Upper lobe of left lung (tissue), 6 donors: Measurements from ENCODE around the gene ERI3. TPM values are rescaled to one million over a fixed set of nuclear protein-coding genes. Genes with fewer than 3 reads are reported as not detected.

Source experiments
- ATAC-seq, 2 donors: fragments of 200-7000 bp; cut with Tn5 transposase; one replicate each; pipeline ENCODE4 v1.9.1; 2022; ENCODE audit warnings: mild to moderate bottlenecking in 2 of 2, moderate library complexity in 2 of 2; ENCODE audit not compliant: low FRiP score in 2 of 2
- DNase-seq, 2 donors: peaks; one replicate each; pipeline ENCODE4 v3.0.0-alpha.2; 2019 to 2020
- H3K27ac ChIP-seq, 4 donors: fragments of 200-600 bp; sonication (generic); one replicate each; pipeline ENCODE4 v1.5.1; 2016 to 2019
- H3K27me3 ChIP-seq, 4 donors: fragments of 200-600 bp; sonication (generic); one replicate each; pipeline ENCODE4 v1.5.1; 2017 to 2019
- H3K36me3 ChIP-seq, 4 donors: fragments of 200-600 bp; sonication (generic); one replicate each; pipeline ENCODE4 v1.5.1; 2016 to 2019
- H3K4me1 ChIP-seq, 4 donors: fragments of 200-600 bp; sonication (generic); one replicate each; pipeline ENCODE4 v1.5.1; 2018 to 2019
- H3K4me3 ChIP-seq, 4 donors: fragments of 200-600 bp; sonication (generic); one replicate each; pipeline ENCODE4 v1.5.1; 2017 to 2019; ENCODE audit warnings: mild to moderate bottlenecking in 2 of 4, moderate library complexity in 1 of 4
- H3K9me3 ChIP-seq, 4 donors: fragments of 200-600 bp; sonication (generic); one replicate each; pipeline ENCODE4 v1.5.1; 2018 to 2019
- EP300 ChIP-seq, 4 donors: sonication (generic); formaldehyde crosslinking; IDR thresholded peaks; one replicate each; pipeline ENCODE4 v1.5.1; 2017; ENCODE audit warnings: antibody characterized with exemption in 4 of 4, control low read depth in 2 of 4
- POLR2A ChIP-seq, 4 donors: fragments of 450-650 bp; IDR thresholded peaks; one replicate each; pipeline ENCODE4 v1.5.1; 2016 to 2017; ENCODE audit warnings: antibody characterized with exemption in 4 of 4, mild to moderate bottlenecking in 2 of 4
- POLR2AphosphoS5 ChIP-seq, 2 donors: sonication (generic); formaldehyde crosslinking; IDR thresholded peaks; one replicate each; pipeline ENCODE4 v1.5.1; 2017; ENCODE audit warnings: antibody characterized with exemption in 2 of 2
- WGBS, 2 donors: methylation state at CpG; one replicate each; pipeline ENCODE4 v1.1.5; 2017 to 2018; 5-methylcytosine and 5-hydroxymethylcytosine counted together
- total RNA-seq, 6 donors: library from RNA; depleted of rRNA in 4 of 6; stranded (reverse); fragments of >200 nt in 4 of 6; gene quantifications; one replicate each; pipeline versions ENCODE4 v1.1.0 to v1.2.1, GENCODE V29; 2016 to 2021
- TF ChIP-seq, protein P1 (sequence below), 6 experiments: fragments of 450-650 bp in 4 of 6; fragments of 200-600 bp in 2 of 6; sonication (generic) in 2 of 6; IDR thresholded peaks; one replicate each; pipeline ENCODE4 v1.5.1; 2016 to 2019; ENCODE audit warnings: antibody characterized with exemption in 6 of 6
- donor health status: DM: no; HTN: no; CAD: no; lungs with moderate emphysema.
- donor health status: DM: no; HTN: yes; CAD: no; lungs with severe emphysema.

ERI3 gene
- total RNA-seq, 6 donors from 2014 or later = 27.0 to 43.7 (median 39.3) TPM

DNA sequence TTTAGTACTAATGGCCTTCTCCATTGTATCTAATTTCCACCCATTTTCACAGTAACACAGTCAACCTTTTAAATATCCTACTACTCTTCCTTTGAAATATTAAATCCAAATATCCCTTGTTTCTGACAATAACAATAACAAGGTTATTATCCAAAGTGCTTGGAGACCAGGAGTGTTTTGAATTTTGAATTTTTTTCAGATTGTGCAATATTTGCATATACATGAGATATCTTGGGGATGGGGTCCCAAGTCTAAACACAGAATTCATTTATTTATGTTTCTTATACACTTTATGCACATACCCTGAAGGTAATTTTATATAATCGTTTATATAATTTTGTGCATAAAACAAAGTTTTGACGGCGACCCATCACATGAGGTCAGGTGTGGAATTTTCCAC is 124.3 kb downstream of the ERI3 start:
- no peak overlapping the region for H3K27ac ChIP-seq
- H3K9me3 ChIP-seq = no peaks in the 10 kb centered on the region
- H3K36me3 ChIP-seq = peaks cover 0 to 7% (median 0%) of the 10 kb centered on the region in 4 donors
- no peaks in the 10 kb centered on the region for H3K27me3 ChIP-seq
- TF ChIP-seq POLR2AphosphoS5 (IDR thresholded peaks at IDR 0.05) = no peak
- TF ChIP-seq, protein P1, sequence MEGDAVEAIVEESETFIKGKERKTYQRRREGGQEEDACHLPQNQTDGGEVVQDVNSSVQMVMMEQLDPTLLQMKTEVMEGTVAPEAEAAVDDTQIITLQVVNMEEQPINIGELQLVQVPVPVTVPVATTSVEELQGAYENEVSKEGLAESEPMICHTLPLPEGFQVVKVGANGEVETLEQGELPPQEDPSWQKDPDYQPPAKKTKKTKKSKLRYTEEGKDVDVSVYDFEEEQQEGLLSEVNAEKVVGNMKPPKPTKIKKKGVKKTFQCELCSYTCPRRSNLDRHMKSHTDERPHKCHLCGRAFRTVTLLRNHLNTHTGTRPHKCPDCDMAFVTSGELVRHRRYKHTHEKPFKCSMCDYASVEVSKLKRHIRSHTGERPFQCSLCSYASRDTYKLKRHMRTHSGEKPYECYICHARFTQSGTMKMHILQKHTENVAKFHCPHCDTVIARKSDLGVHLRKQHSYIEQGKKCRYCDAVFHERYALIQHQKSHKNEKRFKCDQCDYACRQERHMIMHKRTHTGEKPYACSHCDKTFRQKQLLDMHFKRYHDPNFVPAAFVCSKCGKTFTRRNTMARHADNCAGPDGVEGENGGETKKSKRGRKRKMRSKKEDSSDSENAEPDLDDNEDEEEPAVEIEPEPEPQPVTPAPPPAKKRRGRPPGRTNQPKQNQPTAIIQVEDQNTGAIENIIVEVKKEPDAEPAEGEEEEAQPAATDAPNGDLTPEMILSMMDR (IDR thresholded peaks at IDR 0.05) = no peak
- TF ChIP-seq POLR2A (IDR thresholded peaks at IDR 0.05) = no peak
- TF ChIP-seq EP300 (IDR thresholded peaks at IDR 0.05) = no peak
- 97 to 98% methylated on average over 3 of the region's 3 CpGs for WGBS, 2 donors
- DNase-seq (no peak), ATAC-seq (no peak)
- peaks cover 0 to 7% (median 3%) of the 10 kb centered on the region in 4 donors for H3K4me1 ChIP-seq
- no peak overlapping the region for H3K4me3 ChIP-seq

GRCh38 chr1:44229435-44230167 is 125.5 kb downstream of the ERI3 start:
- DNase-seq = peak in 1 of 2 donors; percentile 42

DNA sequence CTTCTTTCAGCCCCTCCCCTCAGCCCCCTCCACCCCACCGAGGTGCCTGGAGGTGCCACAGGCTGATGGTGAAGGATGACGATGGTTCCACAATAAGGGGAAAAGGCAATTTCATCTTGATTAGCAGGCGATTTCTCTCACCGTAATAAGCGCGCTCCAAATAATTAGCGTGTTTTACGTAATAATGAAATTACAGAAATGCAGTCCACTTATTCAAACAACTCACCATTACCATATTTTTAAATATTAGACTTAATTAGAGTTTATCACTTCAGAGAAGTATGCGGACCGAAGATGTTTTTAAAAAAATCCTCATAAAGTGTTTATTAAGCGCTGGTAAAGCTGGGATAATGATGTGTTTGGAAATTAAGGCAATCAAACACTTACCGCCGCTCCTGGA is 126.8 kb downstream of the ERI3 start:
- Histone ChIP-seq H3K36me3 (peaks cover 0 to 7% (median 2%) of the 10 kb centered on the region in 4 donors), H3K4me3 (no peak overlapping the region)

More at GRCh38 chr1:44229435-44230167, 125.5 kb downstream of the ERI3 start:
- Histone ChIP-seq H3K27me3 (no peaks in the 10 kb centered on the region), H3K4me3 (no peak overlapping the region), H3K36me3 (peaks cover 0 to 7% (median 2%) of the 10 kb centered on the region in 4 donors), H3K4me1 (peaks cover 0 to 7% (median 3%) of the 10 kb centered on the region in 4 donors), H3K27ac (no peak overlapping the region), H3K9me3 (no peaks in the 10 kb centered on the region)
- 97% methylated on average over 13 to 16 of the region's 16 CpGs for WGBS, 2 donors
- ATAC-seq = no peak
- TF ChIP-seq POLR2AphosphoS5 (IDR thresholded peaks at IDR 0.05) (no peak), EP300 (IDR thresholded peaks at IDR 0.05) (no peak), POLR2A (IDR thresholded peaks at IDR 0.05) (no peak)
- TF ChIP-seq, protein P1 (IDR thresholded peaks at IDR 0.05) = no peak

GRCh38 chr1:44227211-44227610 is 127.8 kb downstream of the ERI3 start:
- H3K27ac ChIP-seq = peak overlapping the region in 2 of 4 donors; percentile 4 to 22

More for the DNA sequence above, 126.8 kb downstream of the ERI3 start:
- DNase-seq (no peak), ATAC-seq (no peak)
- H3K27me3 ChIP-seq = no peaks in the 10 kb centered on the region
- WGBS, 2 donors = 94 to 97% methylated on average over 13 of the region's 13 CpGs
- H3K9me3 ChIP-seq = no peaks in the 10 kb centered on the region
- peaks cover 0 to 7% (median 3%) of the 10 kb centered on the region in 4 donors for H3K4me1 ChIP-seq
- peak overlapping the region in 1 of 4 donors; percentile 27 for H3K27ac ChIP-seq
- TF ChIP-seq, protein P1 (IDR thresholded peaks at IDR 0.05) = no peak
- no peak for TF ChIP-seq POLR2AphosphoS5 (IDR thresholded peaks at IDR 0.05)
- TF ChIP-seq POLR2A (IDR thresholded peaks at IDR 0.05) = no peak
- TF ChIP-seq EP300 (IDR thresholded peaks at IDR 0.05) = no peak

More at GRCh38 chr1:44227211-44227610, 127.8 kb downstream of the ERI3 start:
- H3K4me1 ChIP-seq = peaks cover 0 to 7% (median 3%) of the 10 kb centered on the region in 4 donors
- H3K27me3 ChIP-seq = no peaks in the 10 kb centered on the region
- no peaks in the 10 kb centered on the region for H3K9me3 ChIP-seq
- ATAC-seq = peak in 1 of 2 donors; percentile 47
- 48 to 50% methylated on average over 1 of the region's 1 CpG for WGBS, 2 donors
- peaks cover 0 to 10% (median 3%) of the 10 kb centered on the region in 4 donors for H3K36me3 ChIP-seq
- no peak for TF ChIP-seq POLR2A (IDR thresholded peaks at IDR 0.05)
- TF ChIP-seq, protein P1 (IDR thresholded peaks at IDR 0.05) = no peak
- TF ChIP-seq POLR2AphosphoS5 (IDR thresholded peaks at IDR 0.05) = peak in 1 of 2 donors; percentile 22
- TF ChIP-seq EP300 (IDR thresholded peaks at IDR 0.05) = no peak
- H3K4me3 ChIP-seq = no peak overlapping the region
- DNase-seq = peak in 1 of 2 donors; percentile 59
